Motor neuron (in vitro differentiated cells): ENCODE measurements around the gene CILP2. TPM values are rescaled to one million over a fixed set of nuclear protein-coding genes. Genes with fewer than 3 reads are reported as not detected.

Experiments used
- ATAC-seq, 8 experiments: fragments of 200-7000 bp; cut with Tn5 transposase; replicated peaks in 6 of 8; 2 replicates each; pipeline ENCODE4 v1.8.0; 2021; ENCODE audit warnings: mild to moderate bottlenecking in 8 of 8, moderate library complexity in 8 of 8
- H3K27ac ChIP-seq, 2 donors: fragments of 250-450 bp; sonication (Bioruptor Pico); 2 replicates each; pipeline ENCODE4 v1.9.0; 2021; ENCODE audit warnings: antibody characterized with exemption in 2 of 2, mild to moderate bottlenecking in 2 of 2, moderate library complexity in 1 of 2
- H3K4me1 ChIP-seq, 2 donors: fragments of 250-450 bp; sonication (Bioruptor Pico); replicated peaks in 1 of 2; 2 replicates each; pipeline ENCODE4 v1.6.1; 2021; ENCODE audit warnings: antibody characterized with exemption in 2 of 2, mild to moderate bottlenecking in 2 of 2, moderate library complexity in 1 of 2
- H3K4me3 ChIP-seq, 5 donors: fragments of 250-450 bp; sonication (Bioruptor Pico); 2 replicates each; pipeline ENCODE4 v1.9.0; 2021; ENCODE audit warnings: antibody characterized with exemption in 5 of 5, mild to moderate bottlenecking in 5 of 5, moderate library complexity in 4 of 5
- WGBS, 10 experiments: fragments of 450-650 bp; shearing (Covaris generic); methylation state at CpG; one replicate each; pipeline ENCODE4 v1.0.0; 2022; 5-methylcytosine and 5-hydroxymethylcytosine counted together
- in situ Hi-C, 9 experiments: fragments of 400-800 bp; cut with MboI; loops; one replicate each; pipeline ENCODE4 v1.15.0; 2021; ENCODE audit warnings: low sequenced_read_pairs in 9 of 9, low pct_unique_long_range_greater_than_20kb in 2 of 9; ENCODE audit not compliant: unreplicated experiment in 9 of 9
- total RNA-seq, 8 experiments: library from RNA; unstranded; fragments of 300-600 nt; gene quantifications; 2 replicates each; pipeline versions ENCODE4 v1.2.3 to v1.2.4, GENCODE V29; 2022

CILP2 gene
- total RNA-seq, 8 experiments from 2014 or later: 0.37 to 1.5 (median 0.90) TPM

DNA sequence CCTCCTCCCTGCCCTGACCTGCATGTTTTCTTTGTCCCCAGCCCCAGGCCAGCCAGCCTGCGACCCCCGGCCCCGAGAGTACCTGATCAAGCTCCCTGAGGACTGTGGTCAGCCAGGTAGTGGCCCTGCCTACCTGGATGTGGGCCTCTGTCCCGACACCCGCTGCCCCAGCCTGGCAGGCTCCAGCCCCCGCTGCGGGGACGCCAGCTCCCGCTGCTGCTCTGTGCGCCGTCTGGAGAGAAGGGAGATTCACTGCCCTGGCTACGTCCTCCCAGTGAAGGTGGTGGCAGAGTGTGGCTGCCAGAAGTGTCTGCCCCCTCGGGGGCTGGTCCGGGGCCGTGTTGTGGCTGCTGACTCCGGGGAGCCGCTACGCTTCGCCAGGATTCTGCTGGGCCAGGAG lies 5.6 kb downstream of the CILP2 start:
- no peak overlapping the region for H3K27ac ChIP-seq
- 100% methylated on average over 1 of the region's 19 CpGs; no CpG with 5 or more reads in 9 of the 10 experiments for WGBS, 10 experiments
- no peak overlapping the region for H3K4me3 ChIP-seq
- peaks cover 0 to 12% of the 10 kb centered on the region in 2 donors for H3K4me1 ChIP-seq
- in situ Hi-C loops: loop anchor here in 3 of 9 experiments (25.0 kb wide), 1 partner anchor 94 kb away; the partner anchor contains the start of genes GMIP (in 3 of the 3) and LPAR2 (in 3 of the 3)
- no peak for ATAC-seq

DNA sequence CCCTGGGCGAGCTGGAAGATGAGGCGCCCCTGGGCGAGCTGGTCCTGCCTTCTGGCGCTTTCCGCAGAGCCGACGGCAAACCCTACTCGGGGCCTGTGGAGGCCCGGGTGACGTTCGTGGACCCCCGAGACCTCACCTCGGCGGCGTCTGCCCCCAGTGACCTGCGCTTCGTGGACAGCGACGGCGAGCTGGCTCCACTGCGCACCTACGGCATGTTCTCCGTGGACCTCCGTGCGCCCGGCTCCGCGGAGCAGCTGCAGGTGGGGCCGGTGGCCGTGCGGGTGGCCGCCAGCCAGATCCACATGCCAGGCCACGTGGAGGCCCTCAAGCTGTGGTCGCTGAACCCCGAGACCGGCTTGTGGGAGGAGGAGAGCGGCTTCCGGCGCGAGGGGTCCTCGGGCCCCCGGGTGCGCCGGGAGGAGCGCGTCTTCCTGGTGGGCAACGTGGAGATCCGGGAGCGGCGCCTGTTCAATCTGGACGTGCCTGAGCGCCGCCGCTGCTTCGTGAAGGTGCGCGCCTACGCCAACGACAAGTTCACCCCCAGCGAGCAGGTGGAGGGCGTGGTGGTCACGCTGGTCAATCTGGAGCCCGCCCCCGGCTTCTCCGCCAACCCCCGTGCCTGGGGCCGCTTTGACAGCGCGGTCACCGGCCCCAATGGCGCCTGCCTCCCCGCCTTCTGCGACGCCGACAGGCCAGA lies 6.3 kb downstream of the CILP2 start:
- Histone ChIP-seq H3K4me3 (no peak overlapping the region), H3K4me1 (peaks cover 0 to 9% of the 10 kb centered on the region in 2 donors), H3K27ac (no peak overlapping the region)
- ATAC-seq: no peak
- in situ Hi-C loops: loop anchor here in 3 of 9 experiments (25.0 kb wide), 1 partner anchor 93 kb away; the partner anchor contains the start of genes GMIP (in 3 of the 3) and LPAR2 (in 3 of the 3)
- 85 to 95% methylated on average over 3 to 8 of the region's 75 CpGs; no CpG with 5 or more reads in 8 of the 10 experiments for WGBS, 10 experiments

DNA sequence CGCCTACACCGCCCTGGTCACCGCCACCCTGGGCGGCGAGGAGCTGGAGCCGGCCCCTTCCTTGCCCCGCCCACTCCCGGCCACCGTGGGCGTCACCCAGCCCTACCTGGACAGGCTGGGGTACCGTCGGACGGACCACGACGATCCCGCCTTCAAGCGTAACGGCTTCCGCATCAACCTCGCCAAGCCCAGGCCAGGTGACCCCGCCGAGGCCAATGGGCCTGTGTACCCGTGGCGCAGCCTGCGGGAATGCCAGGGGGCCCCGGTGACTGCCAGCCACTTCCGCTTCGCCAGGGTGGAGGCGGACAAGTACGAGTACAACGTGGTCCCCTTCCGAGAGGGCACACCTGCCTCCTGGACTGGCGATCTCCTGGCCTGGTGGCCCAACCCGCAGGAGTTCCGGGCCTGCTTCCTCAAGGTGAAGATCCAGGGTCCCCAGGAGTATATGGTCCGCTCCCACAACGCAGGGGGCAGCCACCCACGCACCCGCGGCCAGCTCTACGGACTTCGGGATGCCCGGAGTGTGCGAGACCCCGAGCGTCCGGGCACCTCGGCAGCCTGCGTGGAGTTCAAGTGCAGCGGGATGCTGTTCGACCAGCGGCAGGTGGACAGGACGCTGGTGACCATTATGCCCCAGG lies 7.0 kb downstream of the CILP2 start:
- no peak for ATAC-seq

DNA sequence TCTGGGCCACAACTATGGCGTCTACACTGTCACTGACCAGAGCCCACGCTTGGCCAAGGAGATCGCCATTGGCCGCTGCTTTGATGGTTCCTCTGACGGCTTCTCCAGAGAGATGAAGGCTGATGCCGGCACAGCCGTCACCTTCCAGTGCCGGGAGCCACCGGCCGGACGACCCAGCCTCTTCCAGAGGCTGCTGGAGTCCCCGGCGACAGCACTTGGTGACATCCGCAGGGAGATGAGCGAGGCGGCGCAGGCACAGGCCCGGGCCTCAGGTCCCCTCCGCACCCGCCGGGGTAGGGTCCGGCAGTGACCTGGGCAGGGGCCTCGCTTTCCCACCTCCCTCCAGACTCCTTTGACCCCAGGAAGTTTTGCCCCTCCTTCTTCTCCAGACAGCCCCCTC lies 7.6 kb downstream of the CILP2 start:
- 80 to 94% (median 87%) methylated on average over 4 to 10 of the region's 23 CpGs; no CpG with 5 or more reads in 6 of the 10 experiments for WGBS, 10 experiments
- ATAC-seq: no peak
- in situ Hi-C loops: loop anchor here in 3 of 9 experiments (25.0 kb wide), 1 partner anchor 92 kb away; the partner anchor contains the start of genes GMIP (in 3 of the 3) and LPAR2 (in 3 of the 3)

More for the DNA sequence above, 7.0 kb downstream of the CILP2 start:
- no peak overlapping the region for H3K27ac ChIP-seq
- in situ Hi-C loops: loop anchor here in 3 of 9 experiments (25.0 kb wide), 1 partner anchor 92 kb away; the partner anchor contains the start of genes GMIP (in 3 of the 3) and LPAR2 (in 3 of the 3)
- H3K4me1 ChIP-seq: peaks cover 0 to 9% of the 10 kb centered on the region in 2 donors
- H3K4me3 ChIP-seq: no peak overlapping the region
- 91 to 100% (median 95%) methylated on average over 3 to 16 of the region's 53 CpGs; no CpG with 5 or more reads in 6 of the 10 experiments for WGBS, 10 experiments

DNA sequence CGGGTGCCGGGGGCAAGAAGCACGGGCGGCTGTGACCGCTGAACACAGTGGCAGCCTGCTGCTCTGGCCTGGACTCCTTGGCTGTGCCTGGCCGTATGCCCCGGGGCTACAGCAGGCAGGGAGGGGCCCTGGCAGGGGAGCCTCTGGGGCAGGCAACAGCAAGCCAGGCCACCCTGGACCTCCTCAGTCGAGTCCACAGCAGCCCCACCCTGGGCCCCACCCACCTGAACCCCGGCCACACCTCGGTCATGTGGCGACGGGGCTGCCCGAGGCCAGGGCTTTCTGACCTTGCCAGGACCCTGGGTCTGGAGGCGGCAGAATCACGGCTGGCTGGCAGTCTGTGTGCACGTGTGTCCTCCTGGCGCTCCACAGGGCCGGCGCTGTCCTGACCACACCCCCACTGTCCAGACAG lies 8.7 kb downstream of the CILP2 start:
- 0 to 78% methylated on average over 4 to 8 of the region's 19 CpGs; no CpG with 5 or more reads in 8 of the 10 experiments for WGBS, 10 experiments
- Histone ChIP-seq H3K4me3 (no peak overlapping the region), H3K4me1 (no peaks in the 10 kb centered on the region), H3K27ac (no peak overlapping the region)
- in situ Hi-C loops: loop anchor here in 3 of 9 experiments (25.0 kb wide), 1 partner anchor 91 kb away; the partner anchor contains the start of genes GMIP (in 3 of the 3) and LPAR2 (in 3 of the 3)
- peak in 3 of 8 experiments; percentile 81 to 86 (median 84) for ATAC-seq

More for the DNA sequence above, 7.6 kb downstream of the CILP2 start:
- Histone ChIP-seq H3K4me1 (peaks cover 0 to 8% of the 10 kb centered on the region in 2 donors), H3K27ac (no peak overlapping the region), H3K4me3 (no peak overlapping the region)

DNA sequence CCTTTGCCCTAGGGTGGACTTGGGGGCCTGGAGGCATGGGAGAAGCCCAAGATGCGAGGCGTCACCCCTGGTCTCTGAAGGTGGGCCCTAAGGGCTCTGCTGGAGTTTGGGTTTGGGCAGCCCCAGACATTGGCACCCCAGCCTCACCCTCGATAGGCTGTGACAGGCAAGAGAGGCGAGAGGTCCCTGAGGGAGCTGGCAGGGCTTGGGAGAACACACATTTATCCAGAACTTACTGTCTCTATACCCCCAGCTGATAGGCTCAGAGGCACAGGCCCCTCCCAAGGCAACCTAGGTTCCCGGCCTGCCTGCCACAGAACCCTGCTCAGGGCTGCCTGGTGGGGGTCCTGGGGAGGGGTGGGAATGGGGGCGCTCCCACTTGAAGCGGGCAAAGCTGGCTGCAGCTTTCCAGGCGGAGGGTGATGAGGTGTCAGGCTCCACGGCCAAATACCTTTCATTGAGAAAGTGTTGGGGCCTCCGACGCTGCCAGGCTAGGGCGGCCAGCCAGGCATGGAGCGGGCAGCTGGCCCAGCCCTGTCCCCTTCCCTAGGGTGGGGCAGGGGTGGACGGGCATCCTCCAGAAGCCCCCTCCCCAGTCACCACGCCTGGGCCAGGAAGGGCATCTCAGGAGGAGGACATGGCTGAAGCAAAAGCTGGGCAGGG lies 9.7 kb downstream of the CILP2 start:
- no peak overlapping the region for H3K4me3 ChIP-seq
- no peak for ATAC-seq
- H3K27ac ChIP-seq: no peak overlapping the region
- in situ Hi-C loops: loop anchor here in 3 of 9 experiments (25.0 kb wide), 1 partner anchor 89 kb away; the partner anchor contains the start of genes GMIP (in 3 of the 3) and LPAR2 (in 3 of the 3)
- H3K4me1 ChIP-seq: no peaks in the 10 kb centered on the region
- 37 to 87% (median 40%) methylated on average over 1 to 3 of the region's 15 CpGs; no CpG with 5 or more reads in 7 of the 10 experiments for WGBS, 10 experiments

DNA sequence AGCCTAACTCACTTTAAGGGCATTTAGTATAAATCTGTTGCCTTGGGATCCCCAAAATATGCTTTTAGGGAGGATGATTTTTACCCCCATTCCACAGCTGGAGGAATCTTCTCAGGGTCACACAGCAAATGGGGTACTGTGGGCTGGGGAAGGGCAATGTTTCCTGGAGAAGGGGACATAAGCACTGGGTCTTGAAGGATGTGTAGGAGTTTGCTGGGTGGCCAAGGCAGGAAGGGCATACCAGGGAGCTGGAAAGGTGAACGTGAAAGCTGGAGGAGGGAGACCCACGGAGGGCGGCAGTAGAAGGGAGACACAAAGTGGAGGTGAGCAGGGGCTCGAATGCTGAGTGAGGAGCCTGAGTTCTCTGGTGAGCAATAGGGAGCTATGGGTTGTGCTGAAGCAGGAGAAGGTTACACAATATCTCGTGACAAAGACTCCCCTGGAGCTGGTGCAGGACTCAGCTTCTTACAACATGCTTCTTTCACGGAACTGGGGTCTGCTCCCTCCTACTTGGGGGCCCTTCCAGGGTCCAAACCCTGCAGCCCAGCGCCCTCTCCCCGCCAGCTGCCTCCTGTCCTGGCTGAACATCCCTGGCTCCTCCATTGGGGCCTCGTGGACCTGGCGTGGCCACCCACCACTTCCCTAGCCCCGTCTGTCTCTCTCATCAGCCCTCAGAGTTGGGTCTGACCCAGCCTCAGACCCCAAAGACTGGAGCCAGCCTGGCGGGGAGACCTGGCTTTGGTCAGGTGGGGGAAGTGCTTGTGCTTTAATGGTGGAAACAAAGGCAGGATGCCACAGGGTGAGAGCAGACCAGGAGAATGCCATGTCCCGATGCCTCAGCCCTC lies 11.1 kb downstream of the CILP2 start:
- in situ Hi-C loops: loop anchor here in 3 of 9 experiments (25.0 kb wide), 1 partner anchor 88 kb away; the partner anchor contains the start of genes GMIP (in 3 of the 3) and LPAR2 (in 3 of the 3)
- 8 to 80% (median 57%) methylated on average over 1 to 8 of the region's 13 CpGs; no CpG with 5 or more reads in 1 of the 10 experiments for WGBS, 10 experiments
- ATAC-seq: no peak
- Histone ChIP-seq H3K4me1 (peaks cover 0 to under 1% of the 10 kb centered on the region in 2 donors), H3K4me3 (no peak overlapping the region), H3K27ac (no peak overlapping the region)

DNA sequence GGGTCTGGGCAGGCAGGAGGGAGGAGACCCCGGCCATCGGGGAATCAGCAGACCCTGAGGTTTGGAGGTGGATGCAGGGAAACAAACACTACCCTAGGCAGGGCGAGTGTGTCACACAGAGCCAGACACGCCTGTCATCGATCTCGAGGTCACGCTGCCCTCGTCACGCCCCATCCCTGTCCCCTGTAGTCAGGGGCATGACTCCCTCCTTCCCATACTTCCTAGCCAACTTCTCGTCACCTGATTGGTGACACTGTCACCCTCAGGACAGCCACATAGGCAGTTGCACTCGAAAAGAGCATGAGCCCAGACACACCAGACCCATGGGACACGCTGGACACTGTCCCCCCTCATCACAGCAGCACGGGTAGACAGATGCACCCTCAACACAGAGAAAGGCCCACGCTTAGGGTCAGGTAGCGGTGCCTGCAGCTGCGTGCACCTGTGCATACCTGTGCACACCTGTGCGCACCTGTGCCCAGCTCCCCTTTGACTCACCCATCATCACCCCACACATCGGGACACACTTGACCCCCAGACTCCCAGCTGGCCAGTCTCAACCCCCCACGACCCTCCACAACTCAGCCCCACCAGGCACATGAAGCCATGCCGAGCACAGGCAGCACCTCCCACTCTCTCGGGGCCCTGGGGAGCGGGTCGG lies 11.9 kb downstream of the CILP2 start:
- ATAC-seq: peak in 3 of 8 experiments; percentile 6 to 20 (median 10)
- in situ Hi-C loops: loop anchor here in 3 of 9 experiments (25.0 kb wide), 1 partner anchor 87 kb away; the partner anchor contains the start of genes GMIP (in 3 of the 3) and LPAR2 (in 3 of the 3)

DNA sequence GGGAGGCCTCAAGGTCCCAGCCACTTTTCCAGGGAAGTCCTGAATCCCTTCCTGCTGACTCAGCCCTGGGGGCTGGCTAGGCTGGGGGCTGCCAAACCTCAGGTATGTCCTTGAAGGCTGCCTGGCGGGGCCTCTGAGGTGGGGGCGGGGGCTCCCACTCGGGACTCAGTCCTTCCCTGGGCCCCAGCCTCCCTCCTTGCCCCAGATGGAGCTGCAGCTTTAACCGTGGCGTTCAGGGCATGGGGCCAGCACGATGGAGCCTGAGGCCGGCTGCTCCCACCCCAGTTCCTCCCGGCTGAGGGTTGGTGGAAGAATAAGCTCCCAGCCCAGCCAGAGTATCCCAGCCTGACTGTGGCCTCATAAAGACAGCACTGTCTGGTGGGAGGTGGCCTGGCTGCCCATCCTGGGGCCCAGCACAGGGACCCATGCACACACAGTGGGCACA lies 12.4 kb downstream of the CILP2 start:
- WGBS, 10 experiments: no CpG with 5 or more reads among the region's 8 CpGs
- no peak overlapping the region for H3K4me3 ChIP-seq
- in situ Hi-C loops: no loop called here
- H3K4me1 ChIP-seq: peaks cover 0 to 2% of the 10 kb centered on the region in 2 donors
- no peak overlapping the region for H3K27ac ChIP-seq
- ATAC-seq: peak; percentile 15 to 70 (median 34)

More for the DNA sequence above, 11.9 kb downstream of the CILP2 start:
- WGBS, 10 experiments: 52 to 77% (median 66%) methylated on average over 3 to 5 of the region's 23 CpGs; no CpG with 5 or more reads in 7 of the 10 experiments
- Histone ChIP-seq H3K4me3 (no peak overlapping the region), H3K4me1 (peaks cover 0 to 2% of the 10 kb centered on the region in 2 donors), H3K27ac (no peak overlapping the region)

DNA sequence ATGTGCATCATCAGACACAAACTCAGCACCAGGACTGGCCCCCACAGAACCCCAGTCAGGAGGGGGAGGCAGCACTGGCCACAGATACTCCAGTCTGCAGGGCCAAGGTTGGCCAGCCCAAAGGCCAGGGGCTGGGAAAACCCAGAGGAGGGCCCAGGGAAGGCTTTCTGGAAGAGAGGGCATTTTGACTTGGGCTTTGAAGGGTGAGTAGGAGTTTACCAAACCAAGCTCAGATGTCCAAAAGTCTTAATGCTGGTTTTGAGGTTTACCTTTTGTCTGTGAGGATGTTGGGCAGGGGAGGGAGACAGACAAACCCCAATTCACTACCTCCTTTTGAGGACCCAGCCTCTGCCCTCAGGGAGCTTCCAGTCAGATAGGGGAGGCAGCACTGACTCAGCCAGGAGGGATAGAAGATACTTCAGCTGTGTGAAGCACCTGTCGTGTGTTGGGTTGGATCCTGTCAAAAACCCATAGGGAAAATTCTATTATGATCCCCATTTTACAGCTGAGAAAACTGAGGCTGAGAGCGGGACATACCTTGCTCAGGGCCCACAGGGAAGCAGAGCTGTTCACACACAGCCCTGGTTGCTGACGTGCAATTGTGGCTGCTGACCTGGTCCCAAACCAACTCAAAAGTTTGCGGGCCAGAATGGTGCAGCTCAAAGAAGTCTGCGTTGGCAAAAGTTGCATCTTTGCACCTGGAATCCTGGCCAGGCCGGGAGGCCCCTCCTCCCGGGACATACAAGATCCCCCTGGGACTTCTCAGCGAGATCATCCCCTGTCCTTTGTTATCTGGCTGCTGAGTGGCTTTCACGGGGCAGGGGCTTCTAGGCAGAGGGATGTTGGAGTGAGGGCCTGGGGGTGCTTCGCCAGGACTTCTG lies 13.1 kb downstream of the CILP2 start:
- peaks cover 0 to 2% of the 10 kb centered on the region in 2 donors for H3K4me1 ChIP-seq
- no peak overlapping the region for H3K4me3 ChIP-seq
- no peak for ATAC-seq
- in situ Hi-C loops: no loop called here
- WGBS, 10 experiments: 50 to 80% (median 59%) methylated on average over 1 to 5 of the region's 10 CpGs; no CpG with 5 or more reads in 5 of the 10 experiments
- H3K27ac ChIP-seq: no peak overlapping the region
